ENCODE results near the gene TMEM9B. TPM values are rescaled to one million over a fixed set of nuclear protein-coding genes. Genes with fewer than 3 reads are reported as not detected.

Gene TMEM9B
- total and polyA plus RNA-seq, 2 donors (not counting 1 experiment from before 2014, with no cell fraction given), result 51.0 to 61.6 TPM

- Histone ChIP-seq H3K27ac (ENCODE audit: insufficient read depth, low read length) (no peak overlapping the region), H3K36me3 (ENCODE audit: control insufficient read depth, insufficient read depth, low read length) (peaks cover 3% of the 10 kb centered on the region), H3K27me3 (ENCODE audit: control insufficient read depth, insufficient read depth, low read length) (no peaks in the 10 kb centered on the region), H3K9ac (ENCODE audit: insufficient read depth, low read length) (no peak overlapping the region), H3K4me2 (ENCODE audit: extremely low read depth, insufficient read depth, low read length) (no peak overlapping the region), H3K4me1 (ENCODE audit: control insufficient read depth, extremely low read depth, insufficient read depth, low read length) (peaks cover 2% of the 10 kb centered on the region), H3K9me3 (ENCODE audit: control insufficient read depth, insufficient read depth, low read depth, low read length) (no peaks in the 10 kb centered on the region), H3K4me3 (replicated peaks in 1 of 4; ENCODE audit: control extremely low read depth in 1 of 4, insufficient read depth in 1 of 4, low read depth in 3 of 4, low read length in 4 of 4) (no peak overlapping the region), H4K20me1 (ENCODE audit: control insufficient read depth, extremely low read depth, insufficient read depth, low read length) (no peaks in the 10 kb centered on the region), H3K79me2 (ENCODE audit: control insufficient read depth, insufficient read depth, low read length) (no peaks in the 10 kb centered on the region), H2AFZ (ENCODE audit: low read length) (no peak overlapping the region)
- TF ChIP-seq CTCF (conservative IDR thresholded peaks at IDR 0.05 in 1 of 2, IDR thresholded peaks at IDR 0.05 in 1 of 2; ENCODE audit: low read depth in 1 of 2, low read length in 2 of 2) (no peak), EZH2 (IDR thresholded peaks at IDR 0.05; ENCODE audit: low read length, missing control alignments) (no peak)
- DNase-seq (ENCODE audit: low read depth in 2 of 2), result no peak
Measured at GRCh38 chr11:8922691-8923090, 41.6 kb downstream of the TMEM9B start.

- Histone ChIP-seq H3K79me2 (ENCODE audit: control insufficient read depth, insufficient read depth, low read length) (peaks cover 11% of the 10 kb centered on the region), H3K27ac (ENCODE audit: insufficient read depth, low read length) (peak overlapping the region; percentile 66), H3K4me2 (ENCODE audit: extremely low read depth, insufficient read depth, low read length) (peak overlapping the region; percentile 33), H3K9me3 (ENCODE audit: control insufficient read depth, insufficient read depth, low read depth, low read length) (no peaks in the 10 kb centered on the region), H3K9ac (ENCODE audit: insufficient read depth, low read length) (no peak overlapping the region), H2AFZ (ENCODE audit: low read length) (no peak overlapping the region), H4K20me1 (ENCODE audit: control insufficient read depth, extremely low read depth, insufficient read depth, low read length) (no peaks in the 10 kb centered on the region), H3K36me3 (ENCODE audit: control insufficient read depth, insufficient read depth, low read length) (no peaks in the 10 kb centered on the region), H3K27me3 (ENCODE audit: control insufficient read depth, insufficient read depth, low read length) (no peaks in the 10 kb centered on the region), H3K4me1 (ENCODE audit: control insufficient read depth, extremely low read depth, insufficient read depth, low read length) (peaks cover 11% of the 10 kb centered on the region), H3K4me3 (replicated peaks in 1 of 4; ENCODE audit: control extremely low read depth in 1 of 4, insufficient read depth in 1 of 4, low read depth in 3 of 4, low read length in 4 of 4) (peak overlapping the region in 1 of 4 experiments; percentile 25)
- peak; percentile 80 to 96 for DNase-seq (ENCODE audit: low read depth in 2 of 2)
- no peak for TF ChIP-seq CTCF (conservative IDR thresholded peaks at IDR 0.05 in 1 of 2, IDR thresholded peaks at IDR 0.05 in 1 of 2; ENCODE audit: low read depth in 1 of 2, low read length in 2 of 2)
- TF ChIP-seq EZH2 (IDR thresholded peaks at IDR 0.05; ENCODE audit: low read length, missing control alignments), result no peak
Measured at GRCh38 chr11:8917157-8917825, 47.0 kb downstream of the TMEM9B start.

- Histone ChIP-seq H3K27me3 (ENCODE audit: control insufficient read depth, insufficient read depth, low read length) (no peaks in the 10 kb centered on the region), H3K4me1 (ENCODE audit: control insufficient read depth, extremely low read depth, insufficient read depth, low read length) (peaks cover 13% of the 10 kb centered on the region), H3K4me2 (ENCODE audit: extremely low read depth, insufficient read depth, low read length) (peak overlapping the region; percentile 61), H2AFZ (ENCODE audit: low read length) (no peak overlapping the region), H3K9ac (ENCODE audit: insufficient read depth, low read length) (no peak overlapping the region), H3K9me3 (ENCODE audit: control insufficient read depth, insufficient read depth, low read depth, low read length) (no peaks in the 10 kb centered on the region), H3K27ac (ENCODE audit: insufficient read depth, low read length) (no peak overlapping the region), H3K4me3 (replicated peaks in 1 of 4; ENCODE audit: control extremely low read depth in 1 of 4, insufficient read depth in 1 of 4, low read depth in 3 of 4, low read length in 4 of 4) (peak overlapping the region in 1 of 4 experiments; percentile 40), H3K36me3 (ENCODE audit: control insufficient read depth, insufficient read depth, low read length) (no peaks in the 10 kb centered on the region), H3K79me2 (ENCODE audit: control insufficient read depth, insufficient read depth, low read length) (peaks cover 18% of the 10 kb centered on the region), H4K20me1 (ENCODE audit: control insufficient read depth, extremely low read depth, insufficient read depth, low read length) (no peaks in the 10 kb centered on the region)
- TF ChIP-seq EZH2 (IDR thresholded peaks at IDR 0.05; ENCODE audit: low read length, missing control alignments) (no peak), CTCF (conservative IDR thresholded peaks at IDR 0.05 in 1 of 2, IDR thresholded peaks at IDR 0.05 in 1 of 2; ENCODE audit: low read depth in 1 of 2, low read length in 2 of 2) (no peak)
- DNase-seq (ENCODE audit: low read depth in 2 of 2), result no peak
Measured at GRCh38 chr11:8914661-8915018, 49.6 kb downstream of the TMEM9B start.

Measured in fibroblast of lung (primary cell).